DND-41 (cell line): Measurements from ENCODE around the gene RBKS.

Experiments
- ATAC-seq: fragments of 200-7000 bp; cut with Tn5 transposase; 3 replicates; pipeline ENCODE4 v1.9.1; 2021; ENCODE audit warnings: low read depth; ENCODE audit not compliant: insufficient read depth
- DNase-seq: peaks from one replicate; pipeline ENCODE4 v3.0.0-alpha.2; 2020
- H2AFZ ChIP-seq: 2 replicates; pipeline ENCODE4 v1.6.0; 2012; ENCODE audit warnings: low read depth, low read length
- H3K27ac ChIP-seq: 2 replicates; pipeline ENCODE4 v1.5.1; 2012; ENCODE audit warnings: low read length, inconsistent platforms
- H3K27me3 ChIP-seq: fragments of 200-600 bp; sonication (generic); 2 replicates; pipeline ENCODE4 v1.6.0; 2012; ENCODE audit warnings: low read length, mild to moderate bottlenecking, inconsistent platforms; ENCODE audit not compliant: insufficient read depth, poor library complexity
- H3K36me3 ChIP-seq: 2 replicates; pipeline ENCODE4 v1.5.1; 2012; ENCODE audit warnings: low read length, inconsistent platforms; ENCODE audit not compliant: insufficient read depth
- H3K4me1 ChIP-seq: 2 replicates; pipeline ENCODE4 v1.5.1; 2012; ENCODE audit warnings: mild to moderate bottlenecking, low read length; ENCODE audit not compliant: insufficient read depth
- H3K4me2 ChIP-seq: 2 replicates; pipeline ENCODE4 v1.6.0; 2012; ENCODE audit warnings: mild to moderate bottlenecking, moderate library complexity, low read length, inconsistent platforms; ENCODE audit not compliant: insufficient read depth
- H3K4me3 ChIP-seq, 2 experiments: fragments of 200-600 bp in 1 of 2; shearing (Covaris generic) in 1 of 2; 2 replicates each; pipeline ENCODE4 v1.5.1; 2012 to 2016; ENCODE audit warnings: inconsistent platforms in 2 of 2, low read length in 2 of 2, mild to moderate bottlenecking in 2 of 2, low read depth in 1 of 2, moderate library complexity in 1 of 2
- H3K79me2 ChIP-seq: 2 replicates; pipeline ENCODE4 v1.6.0; 2012; ENCODE audit warnings: low read length, inconsistent platforms; ENCODE audit not compliant: insufficient read depth
- H3K9ac ChIP-seq: 2 replicates; pipeline ENCODE4 v1.6.0; 2012; ENCODE audit warnings: low read depth, mild to moderate bottlenecking, inconsistent platforms, low read length, moderate library complexity
- H3K9me3 ChIP-seq: 2 replicates; pipeline ENCODE4 v1.5.1; 2012; ENCODE audit warnings: low read length, moderate library complexity, mild to moderate bottlenecking, inconsistent platforms; ENCODE audit not compliant: insufficient read depth, severe bottlenecking
- H4K20me1 ChIP-seq: 2 replicates; pipeline ENCODE4 v1.6.0; 2012; ENCODE audit warnings: low read length; ENCODE audit not compliant: insufficient read depth
- CTCF ChIP-seq: IDR thresholded peaks from 2 replicates; pipeline ENCODE4 v1.5.1; 2012; ENCODE audit warnings: borderline replicate concordance, low read length, moderate library complexity, mild to moderate bottlenecking; ENCODE audit not compliant: poor library complexity, severe bottlenecking; ENCODE audit errors: extremely low read depth
- EZH2 ChIP-seq: IDR thresholded peaks from 3 replicates; pipeline ENCODE4 v1.6.1; 2012; ENCODE audit warnings: borderline replicate concordance, low read depth, mild to moderate bottlenecking, moderate library complexity, low read length, inconsistent platforms; ENCODE audit not compliant: severe bottlenecking

Gene RBKS

GRCh38 chr2:27912512-27912911 is 22.3 kb upstream of the RBKS start:
- Histone ChIP-seq H3K79me2 (0 out of 2 replicates have a peak, but pooled peaks cover 8% of the 10 kb centered on the region), H3K27me3 (no peaks in the 10 kb centered on the region), H3K4me1 (no peaks in the 10 kb centered on the region), H3K36me3 (peaks cover 3% of the 10 kb centered on the region; the same call in 1 of the 2 replicates), H3K4me3 (no peak overlapping the region), H3K4me2 (no peak overlapping the region), H3K9me3 (no peaks in the 10 kb centered on the region), H3K27ac (no peak overlapping the region), H2AFZ (no peak overlapping the region), H3K9ac (no peak overlapping the region), H4K20me1 (no peaks in the 10 kb centered on the region)
- TF ChIP-seq CTCF (no peak), EZH2 (no peak)
- no peak for ATAC-seq
- DNase-seq, result no peak

DNA sequence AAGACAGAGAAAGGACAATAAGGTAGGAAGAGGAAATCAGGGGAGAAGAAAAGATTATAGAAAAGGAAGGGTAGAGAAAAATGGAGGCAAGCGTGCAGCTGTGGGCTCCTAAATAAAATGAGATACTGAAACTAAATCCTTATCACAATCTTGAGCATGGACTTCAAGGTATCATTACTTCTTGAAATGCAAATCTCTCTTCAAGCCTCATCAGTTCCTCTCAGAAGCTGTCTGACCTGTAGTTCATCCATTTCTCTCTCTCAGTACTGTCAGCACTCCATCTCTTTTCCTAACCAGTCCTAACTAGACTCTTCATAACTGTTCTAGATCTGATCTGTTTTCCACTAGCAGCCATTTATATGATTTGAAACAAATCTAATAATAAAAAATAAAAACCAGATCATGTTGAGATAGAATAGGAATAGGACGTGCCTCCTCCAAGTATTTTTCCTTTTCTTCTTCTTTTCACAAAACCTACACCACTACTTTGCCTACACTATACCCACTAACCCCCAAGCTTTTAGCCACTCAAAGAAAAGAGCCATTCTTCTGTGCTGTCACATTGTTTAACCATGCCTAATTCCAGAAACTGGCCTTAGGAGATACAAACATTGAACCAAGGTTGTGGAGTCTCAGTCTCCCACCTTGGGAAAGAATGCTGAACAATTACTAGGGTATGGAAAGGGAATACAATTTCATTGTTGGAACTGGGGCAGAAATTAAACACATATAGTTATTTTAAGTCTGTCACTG is 21.4 kb upstream of the RBKS start:
- H3K4me3 ChIP-seq, result no peak overlapping the region
- ATAC-seq (no peak), DNase-seq (no peak)
- H3K9me3 ChIP-seq, result no peaks in the 10 kb centered on the region
- 0 out of 2 replicates have a peak, but pooled peaks cover 10% of the 10 kb centered on the region for H3K79me2 ChIP-seq
- no peaks in the 10 kb centered on the region for H3K27me3 ChIP-seq
- no peaks in the 10 kb centered on the region for H3K4me1 ChIP-seq
- H3K36me3 ChIP-seq, result peaks cover 4% of the 10 kb centered on the region; the same call in 1 of the 2 replicates
- no peaks in the 10 kb centered on the region for H4K20me1 ChIP-seq
- no peak for TF ChIP-seq EZH2
- TF ChIP-seq CTCF, result no peak
- H3K9ac ChIP-seq, result no peak overlapping the region
- no peak overlapping the region for H3K27ac ChIP-seq
- no peak overlapping the region for H3K4me2 ChIP-seq
- H2AFZ ChIP-seq, result no peak overlapping the region

GRCh38 chr2:27909901-27910300 is 19.7 kb upstream of the RBKS start:
- DNase-seq (no peak), ATAC-seq (no peak)
- peaks cover 13% of the 10 kb centered on the region; the same call in 1 of the 2 replicates for H3K79me2 ChIP-seq
- TF ChIP-seq EZH2, result no peak
- no peak for TF ChIP-seq CTCF
- no peak overlapping the region for H3K4me2 ChIP-seq
- H3K4me1 ChIP-seq, result no peaks in the 10 kb centered on the region
- H2AFZ ChIP-seq, result no peak overlapping the region
- no peaks in the 10 kb centered on the region for H3K27me3 ChIP-seq
- H3K9ac ChIP-seq, result no peak overlapping the region
- no peaks in the 10 kb centered on the region for H4K20me1 ChIP-seq
- peaks cover 4% of the 10 kb centered on the region; the same call in 1 of the 2 replicates for H3K36me3 ChIP-seq
- no peak overlapping the region for H3K27ac ChIP-seq
- no peak overlapping the region for H3K4me3 ChIP-seq
- H3K9me3 ChIP-seq, result no peaks in the 10 kb centered on the region
